ENCODE measurements around the gene MPP2.

MPP2 gene

GRCh38 chr17:43938838-43939182 is 31.5 kb upstream of the MPP2 start:
- no peak for TF ChIP-seq CTCF (IDR thresholded peaks at IDR 0.05)
- no peak for TF ChIP-seq ZFX (IDR thresholded peaks at IDR 0.05; ENCODE audit: borderline replicate concordance)
- H3K27ac ChIP-seq = no peak overlapping the region

GRCh38 chr17:43936434-43936833 is 29.1 kb upstream of the MPP2 start:
- no peak for TF ChIP-seq CTCF (IDR thresholded peaks at IDR 0.05)
- TF ChIP-seq ZFX (IDR thresholded peaks at IDR 0.05; ENCODE audit: borderline replicate concordance) = no peak
- H3K27ac ChIP-seq = no peak overlapping the region

GRCh38 chr17:43935926-43936261 is 28.6 kb upstream of the MPP2 start:
- TF ChIP-seq CTCF (IDR thresholded peaks at IDR 0.05) = no peak
- no peak for TF ChIP-seq ZFX (IDR thresholded peaks at IDR 0.05; ENCODE audit: borderline replicate concordance)
- H3K27ac ChIP-seq = no peak overlapping the region

- no peak for TF ChIP-seq ZFX (IDR thresholded peaks at IDR 0.05; ENCODE audit: borderline replicate concordance)
- no peak for TF ChIP-seq CTCF (IDR thresholded peaks at IDR 0.05)
- H3K27ac ChIP-seq = no peak overlapping the region
These were observed 28.0 kb upstream of the MPP2 start for GRCh38 chr17:43935204-43935925.

- H3K27ac ChIP-seq = no peak overlapping the region
These were observed 25.6 kb upstream of the MPP2 start for GRCh38 chr17:43932923-43933322.

GRCh38 chr17:43932357-43932756 is 25.0 kb upstream of the MPP2 start:
- H3K27ac ChIP-seq = no peak overlapping the region
- TF ChIP-seq CTCF (IDR thresholded peaks at IDR 0.05) (no peak), ZFX (IDR thresholded peaks at IDR 0.05; ENCODE audit: borderline replicate concordance) (no peak)

More at GRCh38 chr17:43932923-43933322, 25.6 kb upstream of the MPP2 start:
- TF ChIP-seq CTCF (IDR thresholded peaks at IDR 0.05) (no peak), ZFX (IDR thresholded peaks at IDR 0.05; ENCODE audit: borderline replicate concordance) (no peak)

- TF ChIP-seq ZFX (IDR thresholded peaks at IDR 0.05; ENCODE audit: borderline replicate concordance) (no peak), CTCF (IDR thresholded peaks at IDR 0.05) (no peak)
- no peak overlapping the region for H3K27ac ChIP-seq
These were observed 23.8 kb upstream of the MPP2 start for GRCh38 chr17:43931062-43931571.

All from 22Rv1 (cell line).